GM23248 (cell line): ENCODE data around the gene ZNF552.

Experiments
- EZH2 ChIP-seq: fragments of 200-600 bp; sonication (generic); IDR thresholded peaks from 2 replicates; pipeline ENCODE4 v1.6.1; 2018; ENCODE audit warnings: antibody characterized with exemption, mild to moderate bottlenecking; ENCODE audit not compliant: insufficient read depth, poor library complexity, severe bottlenecking
- EZH2phosphoT487 ChIP-seq: fragments of 200-600 bp; sonication (generic); IDR thresholded peaks from 2 replicates; pipeline ENCODE4 v1.6.1; 2018; ENCODE audit warnings: antibody characterized with exemption, moderate library complexity, mild to moderate bottlenecking, low read depth; ENCODE audit not compliant: insufficient read depth

DNA sequence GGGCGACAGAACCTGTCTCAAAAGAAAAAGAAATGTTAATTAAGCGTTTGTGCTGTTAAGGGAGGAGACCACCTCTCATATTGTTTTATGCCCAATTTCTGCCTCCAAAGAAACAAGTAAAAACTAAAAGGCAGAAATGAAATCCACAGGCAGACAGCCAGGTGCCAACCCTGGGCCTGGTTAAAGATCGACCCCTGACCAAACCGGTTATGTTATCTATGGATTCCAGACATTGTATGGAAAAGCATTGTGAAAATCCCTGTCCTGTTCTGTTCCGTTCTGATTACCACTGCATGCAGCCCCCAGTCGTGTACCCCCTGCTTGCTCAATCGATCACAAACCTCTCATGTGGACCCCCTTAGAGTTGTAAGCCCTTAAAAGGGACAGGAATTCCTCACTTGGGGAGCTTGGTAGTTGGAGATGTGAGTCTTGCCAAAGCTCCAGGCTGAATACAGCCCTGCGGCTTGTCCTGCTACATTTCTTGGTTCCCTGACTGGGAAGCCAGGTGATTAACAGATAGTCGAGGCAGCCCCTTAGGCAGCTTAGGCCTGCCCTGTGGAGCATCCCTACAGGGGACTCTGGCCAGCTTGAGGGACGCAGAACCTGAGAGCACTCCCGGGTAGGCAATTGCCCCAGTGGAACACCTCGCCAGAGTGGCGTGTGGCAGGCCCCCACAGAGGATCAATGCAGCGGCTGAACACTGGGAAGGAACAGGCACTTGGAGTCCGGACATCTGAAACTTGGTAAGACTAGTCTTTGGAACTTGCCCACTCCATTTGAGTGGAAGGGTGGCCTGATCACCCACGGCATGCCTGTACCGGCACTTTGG is 748 bp upstream of the ZNF552 start:
- TF ChIP-seq EZH2phosphoT487: no peak
- no peak for TF ChIP-seq EZH2
